Prostate gland (tissue), 2 donors: Measurements from ENCODE around the gene KLF16.

Experiments used
- POLR2A ChIP-seq: fragments of 450-650 bp; IDR thresholded peaks from one replicate; pipeline ENCODE4 v1.6.1; 2016; ENCODE audit warnings: antibody characterized with exemption, mild to moderate bottlenecking
- POLR2AphosphoS5 ChIP-seq: sonication (generic); formaldehyde crosslinking; IDR thresholded peaks from one replicate; pipeline ENCODE4 v1.6.1; 2017; ENCODE audit warnings: antibody characterized with exemption
- TF ChIP-seq, protein P1 (sequence below), 4 experiments: fragments of 200-600 bp in 2 of 4; fragments of 450-650 bp in 2 of 4; sonication (generic) in 2 of 4; IDR thresholded peaks; 1 replicate in 3 of 4; 2 replicates in 1 of 4; pipeline ENCODE4 v1.5.1; 2016 to 2019; ENCODE audit warnings: antibody characterized with exemption in 4 of 4, mild to moderate bottlenecking in 2 of 4, moderate library complexity in 2 of 4

DNA sequence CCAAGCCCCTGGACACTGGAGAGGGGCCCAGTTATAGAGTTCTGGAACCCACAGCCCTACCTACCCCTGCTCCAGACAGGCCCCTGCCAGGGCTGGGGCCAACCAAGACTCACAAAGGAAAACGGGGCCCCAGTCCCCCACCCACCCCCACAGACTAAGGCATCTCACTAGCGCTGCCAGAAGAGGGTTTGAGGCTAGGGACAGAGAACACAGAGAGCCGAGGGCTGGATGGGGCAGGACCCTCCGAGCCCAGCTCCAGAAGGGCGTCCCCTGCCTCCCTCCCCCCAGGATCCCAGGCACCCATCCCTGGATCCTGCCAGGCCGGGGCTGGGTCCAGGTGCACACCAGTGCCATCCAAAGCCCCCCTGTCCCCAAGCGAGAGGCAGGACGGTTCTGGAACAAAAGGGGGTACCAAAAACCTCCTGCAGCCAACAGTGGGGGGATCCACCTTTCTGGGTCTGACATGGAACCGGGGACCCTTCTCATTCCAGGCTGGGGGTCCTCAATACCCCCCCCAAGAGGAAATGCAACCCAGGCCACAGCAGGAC lies 10.7 kb downstream of the KLF16 start:
- TF ChIP-seq, protein P1, sequence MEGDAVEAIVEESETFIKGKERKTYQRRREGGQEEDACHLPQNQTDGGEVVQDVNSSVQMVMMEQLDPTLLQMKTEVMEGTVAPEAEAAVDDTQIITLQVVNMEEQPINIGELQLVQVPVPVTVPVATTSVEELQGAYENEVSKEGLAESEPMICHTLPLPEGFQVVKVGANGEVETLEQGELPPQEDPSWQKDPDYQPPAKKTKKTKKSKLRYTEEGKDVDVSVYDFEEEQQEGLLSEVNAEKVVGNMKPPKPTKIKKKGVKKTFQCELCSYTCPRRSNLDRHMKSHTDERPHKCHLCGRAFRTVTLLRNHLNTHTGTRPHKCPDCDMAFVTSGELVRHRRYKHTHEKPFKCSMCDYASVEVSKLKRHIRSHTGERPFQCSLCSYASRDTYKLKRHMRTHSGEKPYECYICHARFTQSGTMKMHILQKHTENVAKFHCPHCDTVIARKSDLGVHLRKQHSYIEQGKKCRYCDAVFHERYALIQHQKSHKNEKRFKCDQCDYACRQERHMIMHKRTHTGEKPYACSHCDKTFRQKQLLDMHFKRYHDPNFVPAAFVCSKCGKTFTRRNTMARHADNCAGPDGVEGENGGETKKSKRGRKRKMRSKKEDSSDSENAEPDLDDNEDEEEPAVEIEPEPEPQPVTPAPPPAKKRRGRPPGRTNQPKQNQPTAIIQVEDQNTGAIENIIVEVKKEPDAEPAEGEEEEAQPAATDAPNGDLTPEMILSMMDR (IDR thresholded peaks at IDR 0.05) = no peak
- TF ChIP-seq POLR2A = no peak
- TF ChIP-seq POLR2AphosphoS5 = no peak
